Right lobe of liver (tissue), 4 donors: ENCODE results near the gene SAMD4A.

Experiments used
- CTCF ChIP-seq, 4 donors: fragments of 200-600 bp in 3 of 4; fragments of 450-650 bp in 1 of 4; IDR thresholded peaks; one replicate each; pipeline versions ENCODE4 v1.5.1 to v1.8.0; 2016 to 2022; ENCODE audit warnings: antibody characterized with exemption in 4 of 4, mild to moderate bottlenecking in 2 of 4
- POLR2A ChIP-seq: fragments of 450-650 bp; IDR thresholded peaks from one replicate; pipeline ENCODE4 v1.6.1; 2017; ENCODE audit warnings: antibody characterized with exemption, mild to moderate bottlenecking
- donor health status: DM: no; HTN: no; CAD: no.
- donor health status: DM: no; HTN: no; CAD: no.
- donor health status: DM: no; HTN: yes; CAD: no.

- TF ChIP-seq POLR2A: peak; percentile 66
- TF ChIP-seq CTCF (IDR thresholded peaks at IDR 0.05): no peak
These were observed 272.8 kb downstream of the SAMD4A start for GRCh38 chr14:54839701-54840119.
